MM.1S (cell line): ENCODE results near the gene IL37.

Experiments
- DNase-seq: peaks from one replicate; pipeline ENCODE4 v3.0.0-alpha.2; 2015
- H2AFZ ChIP-seq: fragments of 300-600 bp; sonication (generic); 2 replicates; pipeline ENCODE4 v1.6.0; 2016; ENCODE audit warnings: antibody characterized with exemption, low read length
- H3F3A ChIP-seq: fragments of 300-600 bp; sonication (generic); 2 replicates; pipeline ENCODE4 v1.6.1; 2016; ENCODE audit warnings: mild to moderate bottlenecking, antibody characterized with exemption, low read length, moderate library complexity, mixed read lengths; ENCODE audit not compliant: insufficient read depth
- H3K27ac ChIP-seq: fragments of 300-600 bp; sonication (generic); 2 replicates; pipeline ENCODE4 v1.5.1; 2016; ENCODE audit warnings: mild to moderate bottlenecking, low read length
- H3K27me3 ChIP-seq: fragments of 300-600 bp; sonication (generic); replicated peaks from 2 replicates; pipeline ENCODE4 v1.6.0; 2016; ENCODE audit warnings: low read length; ENCODE audit not compliant: insufficient read depth
- H3K36me3 ChIP-seq: fragments of 300-600 bp; sonication (generic); replicated peaks from 2 replicates; pipeline ENCODE4 v1.6.1; 2016; ENCODE audit warnings: mild to moderate bottlenecking, low read length, mixed read lengths; ENCODE audit not compliant: insufficient read depth
- H3K4me1 ChIP-seq: fragments of 300-600 bp; sonication (generic); 2 replicates; pipeline ENCODE4 v1.6.1; 2016; ENCODE audit warnings: low read length, mixed read lengths
- H3K4me2 ChIP-seq: fragments of 300-600 bp; sonication (generic); 2 replicates; pipeline ENCODE4 v1.6.0; 2016; ENCODE audit warnings: low read depth, low read length
- H3K4me3 ChIP-seq: fragments of 300-600 bp; sonication (generic); 2 replicates; pipeline ENCODE4 v1.5.1; 2016; ENCODE audit warnings: low read length, mixed read lengths
- H3K79me2 ChIP-seq: fragments of 300-600 bp; sonication (generic); 2 replicates; pipeline ENCODE4 v1.6.1; 2016; ENCODE audit warnings: mixed run types, low read length, mixed read lengths
- H3K9ac ChIP-seq: fragments of 300-600 bp; sonication (generic); 2 replicates; pipeline ENCODE4 v1.6.1; 2016; ENCODE audit warnings: low read length, mixed read lengths
- H3K9me2 ChIP-seq: fragments of 300-600 bp; sonication (generic); replicated peaks from 2 replicates; pipeline ENCODE4 v1.6.1; 2016; ENCODE audit warnings: mild to moderate bottlenecking, low read length, mixed read lengths; ENCODE audit not compliant: insufficient read depth
- H3K9me3 ChIP-seq: fragments of 300-600 bp; sonication (generic); replicated peaks from 2 replicates; pipeline ENCODE4 v1.6.1; 2016; ENCODE audit warnings: mild to moderate bottlenecking, low read length, mixed read lengths; ENCODE audit not compliant: insufficient read depth
- H4K20me1 ChIP-seq: fragments of 300-600 bp; sonication (generic); 2 replicates; pipeline ENCODE4 v1.6.1; 2016; ENCODE audit warnings: mild to moderate bottlenecking, low read length, moderate library complexity, mixed read lengths; ENCODE audit not compliant: insufficient read depth
- EZH2 ChIP-seq: fragments of 300-600 bp; sonication (generic); optimal IDR thresholded peaks from 2 replicates; pipeline ENCODE3; 2017; ENCODE audit warnings: low read depth, mild to moderate bottlenecking, antibody characterized with exemption, low read length, mixed read lengths
- EZH2phosphoT487 ChIP-seq: fragments of 300-600 bp; sonication (generic); IDR thresholded peaks from 2 replicates; pipeline ENCODE4 v1.6.1; 2018; ENCODE audit warnings: antibody characterized with exemption, low read length
- TF ChIP-seq, protein P1 (sequence below): fragments of 300-600 bp; sonication (generic); IDR thresholded peaks from 2 replicates; pipeline ENCODE4 v1.5.1; 2016; ENCODE audit warnings: antibody characterized with exemption, low read length, mixed read lengths

IL37 gene

DNA sequence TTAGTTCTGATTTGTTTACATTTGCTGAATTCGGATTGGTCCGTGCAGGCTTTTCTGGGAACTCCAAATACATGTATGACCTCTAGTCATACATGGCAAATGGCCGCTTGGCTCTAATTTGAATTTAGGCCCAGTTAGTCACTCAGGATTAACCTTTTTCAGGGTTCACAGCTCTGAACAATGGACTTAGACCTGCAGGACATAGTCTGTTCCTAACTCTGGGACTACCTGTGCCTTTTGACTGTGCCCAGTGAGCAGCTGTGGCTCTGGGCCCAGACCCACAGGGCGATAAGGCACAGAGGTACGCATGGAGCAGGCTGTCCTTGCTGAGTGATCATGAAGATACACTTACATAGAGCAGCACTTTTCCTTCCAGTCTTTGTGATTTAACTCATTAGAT lies 28.5 kb downstream of the IL37 start:
- no peaks in the 10 kb centered on the region for H3K79me2 ChIP-seq
- no peak overlapping the region for H3K4me2 ChIP-seq
- no peak overlapping the region for H2AFZ ChIP-seq
- no peaks in the 10 kb centered on the region for H3F3A ChIP-seq
- H3K4me3 ChIP-seq: no peak overlapping the region
- 0 out of 2 replicates have a peak, but pooled peaks cover 4% of the 10 kb centered on the region for H3K4me1 ChIP-seq
- no peaks in the 10 kb centered on the region for H4K20me1 ChIP-seq
- H3K27me3 ChIP-seq: no peaks in the 10 kb centered on the region
- no peaks in the 10 kb centered on the region for H3K36me3 ChIP-seq
- H3K9me2 ChIP-seq: no peaks in the 10 kb centered on the region
- no peaks in the 10 kb centered on the region for H3K9me3 ChIP-seq
- no peak overlapping the region for H3K9ac ChIP-seq
- no peak for TF ChIP-seq EZH2phosphoT487
- TF ChIP-seq, protein P1, sequence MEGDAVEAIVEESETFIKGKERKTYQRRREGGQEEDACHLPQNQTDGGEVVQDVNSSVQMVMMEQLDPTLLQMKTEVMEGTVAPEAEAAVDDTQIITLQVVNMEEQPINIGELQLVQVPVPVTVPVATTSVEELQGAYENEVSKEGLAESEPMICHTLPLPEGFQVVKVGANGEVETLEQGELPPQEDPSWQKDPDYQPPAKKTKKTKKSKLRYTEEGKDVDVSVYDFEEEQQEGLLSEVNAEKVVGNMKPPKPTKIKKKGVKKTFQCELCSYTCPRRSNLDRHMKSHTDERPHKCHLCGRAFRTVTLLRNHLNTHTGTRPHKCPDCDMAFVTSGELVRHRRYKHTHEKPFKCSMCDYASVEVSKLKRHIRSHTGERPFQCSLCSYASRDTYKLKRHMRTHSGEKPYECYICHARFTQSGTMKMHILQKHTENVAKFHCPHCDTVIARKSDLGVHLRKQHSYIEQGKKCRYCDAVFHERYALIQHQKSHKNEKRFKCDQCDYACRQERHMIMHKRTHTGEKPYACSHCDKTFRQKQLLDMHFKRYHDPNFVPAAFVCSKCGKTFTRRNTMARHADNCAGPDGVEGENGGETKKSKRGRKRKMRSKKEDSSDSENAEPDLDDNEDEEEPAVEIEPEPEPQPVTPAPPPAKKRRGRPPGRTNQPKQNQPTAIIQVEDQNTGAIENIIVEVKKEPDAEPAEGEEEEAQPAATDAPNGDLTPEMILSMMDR: no peak
- H3K27ac ChIP-seq: no peak overlapping the region
- no peak for DNase-seq

DNA sequence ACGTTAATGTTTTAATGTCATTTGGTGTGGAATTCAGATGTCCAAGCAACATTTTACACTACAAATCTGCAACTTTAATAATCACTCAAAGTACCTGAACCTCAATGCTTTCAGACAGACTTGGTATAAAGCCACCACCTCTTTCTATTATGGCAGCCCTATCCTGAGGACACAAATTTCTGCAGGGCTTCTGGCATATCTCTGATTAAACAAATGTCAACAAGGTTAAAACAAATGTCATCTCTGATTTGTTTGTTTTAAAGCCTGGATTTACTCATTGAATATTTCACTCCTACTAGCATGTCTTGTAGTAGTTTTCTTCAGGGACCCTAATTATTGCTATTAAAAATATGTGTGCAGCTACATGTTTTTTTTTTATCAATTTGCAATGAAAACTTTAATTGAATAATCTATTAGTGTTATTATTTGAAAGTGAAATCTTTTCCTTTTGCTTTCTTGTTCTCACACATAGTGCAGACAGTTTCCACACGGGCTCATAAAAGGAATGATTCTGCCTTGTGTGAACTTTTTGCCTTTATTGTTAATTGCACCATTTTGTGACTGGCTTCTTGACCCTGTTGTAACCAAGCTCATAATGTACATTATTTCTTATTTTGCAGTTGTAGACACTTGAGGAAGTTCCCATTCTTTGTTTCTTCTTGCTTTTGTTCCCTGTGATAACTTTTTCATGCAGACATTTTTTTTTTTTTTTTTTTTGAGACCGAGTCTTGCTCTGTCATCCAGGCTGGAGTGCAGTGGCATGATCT lies 30.1 kb downstream of the IL37 start:
- 0 out of 2 replicates have a peak, but pooled peaks cover 4% of the 10 kb centered on the region for H3K4me1 ChIP-seq
- H3K9me3 ChIP-seq: no peaks in the 10 kb centered on the region
- no peak overlapping the region for H2AFZ ChIP-seq
- no peaks in the 10 kb centered on the region for H3K9me2 ChIP-seq
- H3K36me3 ChIP-seq: no peaks in the 10 kb centered on the region
- H3K79me2 ChIP-seq: no peaks in the 10 kb centered on the region
- no peak for TF ChIP-seq EZH2phosphoT487
- no peak for TF ChIP-seq EZH2
- TF ChIP-seq, protein P1: no peak
- DNase-seq: no peak
- H3K4me2 ChIP-seq: peak overlapping the region; percentile 20; the same call in 1 of the 2 replicates
- H3K27ac ChIP-seq: no peak overlapping the region
- no peaks in the 10 kb centered on the region for H3F3A ChIP-seq
- H3K4me3 ChIP-seq: no peak overlapping the region
- no peaks in the 10 kb centered on the region for H3K27me3 ChIP-seq
- no peaks in the 10 kb centered on the region for H4K20me1 ChIP-seq
- H3K9ac ChIP-seq: no peak overlapping the region

DNA sequence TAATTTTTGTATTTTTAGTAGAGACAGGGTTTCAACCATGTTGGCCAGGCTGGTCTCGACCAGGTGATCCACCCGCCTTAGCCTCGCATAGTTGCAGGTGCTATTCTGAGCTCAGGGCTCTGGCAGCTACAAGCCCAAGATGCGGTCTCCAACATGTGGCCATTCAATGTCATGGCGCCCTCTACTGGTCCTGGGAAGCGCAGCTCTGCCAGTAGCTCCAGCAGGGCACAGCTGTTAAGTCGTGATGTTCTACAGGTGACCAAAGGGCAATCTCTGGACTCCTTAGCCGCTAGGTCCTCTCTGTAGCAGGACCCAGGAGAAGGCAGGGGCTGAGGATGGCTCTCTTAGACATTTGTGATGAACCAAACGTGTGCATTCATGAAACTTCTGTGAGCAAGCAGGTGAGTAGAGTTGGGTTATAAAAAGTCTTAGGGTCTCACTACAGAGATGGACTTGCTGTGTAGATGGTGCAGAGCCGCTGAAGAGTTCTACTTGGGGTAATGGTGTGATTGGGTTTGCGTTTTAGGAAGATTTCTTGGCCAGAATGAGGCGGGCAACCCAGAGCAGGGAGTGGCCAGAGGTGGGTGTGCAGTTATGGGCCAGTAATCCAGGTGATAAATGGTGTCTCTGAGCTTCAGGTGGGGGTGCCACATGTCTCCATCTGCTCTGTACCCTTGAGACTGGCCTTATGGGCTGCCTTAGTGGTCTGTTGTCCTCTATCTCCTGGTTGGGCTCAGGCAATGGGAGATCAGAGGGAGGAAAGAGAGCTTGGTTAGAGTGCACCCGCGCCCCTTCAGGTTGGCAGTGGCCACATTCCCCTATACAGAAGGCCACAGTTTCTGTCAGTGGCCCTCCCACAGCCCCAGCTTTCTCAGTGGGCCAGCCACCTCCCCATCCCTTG lies 31.0 kb downstream of the IL37 start:
- TF ChIP-seq EZH2phosphoT487: no peak
- TF ChIP-seq, protein P1: peak; percentile 98
- Histone ChIP-seq H3K36me3 (no peaks in the 10 kb centered on the region), H3K9me3 (no peaks in the 10 kb centered on the region), H3K4me1 (0 out of 2 replicates have a peak, but pooled peaks cover 4% of the 10 kb centered on the region), H3F3A (no peaks in the 10 kb centered on the region), H3K4me2 (peak overlapping the region; percentile 20; the same call in 1 of the 2 replicates), H4K20me1 (no peaks in the 10 kb centered on the region), H3K9ac (no peak overlapping the region), H3K79me2 (no peaks in the 10 kb centered on the region), H3K4me3 (no peak overlapping the region), H3K9me2 (no peaks in the 10 kb centered on the region), H3K27ac (no peak overlapping the region), H2AFZ (peak overlapping the region; percentile 35), H3K27me3 (no peaks in the 10 kb centered on the region)
- DNase-seq: peak; percentile 94
